GM19035 (cell line): ENCODE results near the gene C1QL3.

Experiments
- ATAC-seq: cut with Tn5 transposase; IDR thresholded peaks from one replicate; pipeline ENCODE4 v1.9.1; 2021; ENCODE audit not compliant: unreplicated experiment

Gene C1QL3

GRCh38 chr10:16521311-16522016 is at the start of gene C1QL3:
TSS of gene C1QL3 (minus strand) at chr10:16521879. CDS start at chr10:16521065, 814 bp downstream.
- ATAC-seq, result peak; percentile 37

DNA sequence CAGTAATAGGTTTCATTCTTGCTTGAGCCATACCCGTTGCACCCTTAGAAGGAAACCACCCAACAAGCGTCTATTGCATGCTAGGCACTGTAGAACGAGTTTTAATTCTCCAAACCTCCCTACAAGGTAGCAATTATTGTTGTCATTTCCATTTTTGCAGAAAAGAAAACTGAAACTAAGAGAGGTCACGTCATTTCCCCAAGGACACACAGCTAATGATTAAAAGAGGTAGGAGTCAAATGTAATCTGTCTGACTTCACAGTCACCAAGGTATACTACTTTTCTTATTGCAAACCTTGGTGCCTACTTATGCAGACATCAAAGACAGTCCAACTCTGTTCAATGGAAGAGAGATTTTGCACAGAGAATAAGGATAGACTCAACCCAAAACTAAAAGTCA is 49.1 kb upstream of the C1QL3 start:
- peak; percentile 90 for ATAC-seq

DNA sequence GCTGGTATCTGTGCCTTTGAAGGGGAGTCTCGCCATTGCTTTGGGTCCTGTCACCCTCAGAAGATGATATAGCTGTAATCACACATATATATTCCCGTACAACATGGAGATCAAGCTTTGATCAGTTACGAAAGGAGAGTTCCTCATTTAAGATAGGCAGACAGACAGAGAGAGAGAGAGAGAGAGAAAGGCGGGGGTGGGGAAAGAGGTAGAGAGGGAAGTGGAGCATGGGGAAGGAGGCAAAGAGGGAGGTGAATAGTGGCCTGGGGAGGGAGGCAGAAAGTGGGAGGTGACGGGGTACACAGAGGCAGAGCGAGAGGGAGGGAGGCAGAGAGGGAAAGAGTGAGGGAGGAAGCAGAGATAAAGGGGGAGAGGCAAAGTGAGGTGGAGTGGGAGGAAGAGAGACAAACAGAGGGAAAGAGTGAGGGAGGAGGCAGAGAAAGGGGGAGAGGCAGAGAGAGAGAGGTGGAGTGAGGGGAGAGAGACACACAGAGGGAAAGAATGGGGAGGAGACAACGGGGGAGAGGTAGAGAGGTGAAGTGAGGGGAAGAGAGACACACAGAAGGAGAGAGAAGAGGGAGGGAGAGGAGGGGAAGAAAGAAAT is 44.6 kb upstream of the C1QL3 start:
- ATAC-seq, result no peak

GRCh38 chr10:16565604-16566003 is 43.9 kb upstream of the C1QL3 start:
- no peak for ATAC-seq

DNA sequence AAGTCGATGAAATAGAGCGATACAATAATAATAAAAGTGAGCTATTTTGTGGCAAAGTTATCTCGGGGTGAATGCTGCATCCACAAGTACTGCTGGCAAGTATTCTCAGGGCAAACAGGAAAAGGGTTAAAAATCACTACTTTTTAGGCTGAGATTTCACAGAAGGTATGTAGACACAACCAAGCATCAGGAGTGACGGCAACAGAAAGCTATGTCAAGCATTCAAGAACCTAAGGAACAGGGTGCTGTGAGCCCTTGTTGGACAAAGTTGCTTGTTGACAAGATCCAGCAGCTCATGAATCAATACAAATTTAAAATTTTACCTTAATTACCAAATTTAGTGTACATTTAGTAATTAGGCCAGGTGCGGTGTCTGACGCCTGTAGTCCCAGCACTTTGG is 41.2 kb upstream of the C1QL3 start:
- ATAC-seq, result no peak

DNA sequence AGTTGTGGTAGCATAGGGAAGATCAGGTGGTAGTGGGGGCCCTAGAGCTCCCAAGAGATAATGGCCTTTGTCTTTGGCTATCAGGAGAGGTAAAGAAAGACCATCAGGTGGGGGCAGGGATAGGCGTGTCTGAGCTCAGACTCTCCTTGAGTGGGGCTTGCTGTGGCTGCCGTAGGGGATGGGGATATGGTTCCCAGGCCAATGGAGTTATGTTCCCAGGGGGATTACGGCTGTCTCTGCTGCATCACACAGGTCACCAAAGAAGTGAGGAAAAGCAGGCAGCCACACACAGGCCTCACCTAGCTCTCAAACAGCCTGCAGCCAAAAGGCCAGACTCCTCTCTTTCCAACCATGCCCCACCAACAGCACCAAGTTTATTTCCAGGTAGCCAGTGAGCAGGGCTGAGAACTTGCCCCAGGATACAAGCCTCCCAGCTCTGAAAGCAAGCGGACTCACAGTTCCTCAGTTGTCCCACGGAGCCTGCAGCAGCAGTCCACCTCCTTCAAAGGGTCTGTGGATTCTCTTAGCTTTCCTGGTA is 37.6 kb upstream of the C1QL3 start:
- ATAC-seq, result no peak

GRCh38 chr10:16547973-16548372 is 26.3 kb upstream of the C1QL3 start:
- ATAC-seq, result no peak

DNA sequence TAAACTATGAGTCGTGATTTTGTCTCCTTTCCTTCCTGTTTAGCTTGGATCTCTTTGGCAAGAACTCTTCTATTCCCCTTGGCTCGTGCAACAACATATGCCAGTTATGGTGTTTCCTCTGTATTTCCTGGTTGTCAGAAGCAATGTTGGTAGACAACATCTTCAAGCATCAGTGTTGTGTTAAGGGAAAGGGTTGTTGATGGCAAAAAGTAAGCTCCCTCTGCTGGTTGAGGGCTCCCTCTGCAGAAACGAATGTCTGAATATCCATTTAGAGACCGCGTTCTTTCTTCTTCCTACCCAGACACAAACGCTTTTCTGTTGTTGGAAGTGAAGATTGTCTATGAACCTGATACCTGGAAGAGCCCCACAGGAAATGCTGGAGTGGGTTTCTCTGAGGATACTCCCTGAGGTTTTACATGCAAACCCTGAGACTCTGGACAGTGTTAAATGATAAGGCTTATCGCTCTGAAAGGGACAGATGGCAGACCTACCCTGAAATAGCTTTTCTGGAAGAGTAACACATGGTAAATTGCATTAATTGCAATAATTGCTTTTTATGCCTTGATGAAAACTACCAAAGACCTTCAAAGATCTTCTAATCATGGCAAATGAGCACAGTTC is 23.5 kb upstream of the C1QL3 start:
- peak; percentile 58 for ATAC-seq

DNA sequence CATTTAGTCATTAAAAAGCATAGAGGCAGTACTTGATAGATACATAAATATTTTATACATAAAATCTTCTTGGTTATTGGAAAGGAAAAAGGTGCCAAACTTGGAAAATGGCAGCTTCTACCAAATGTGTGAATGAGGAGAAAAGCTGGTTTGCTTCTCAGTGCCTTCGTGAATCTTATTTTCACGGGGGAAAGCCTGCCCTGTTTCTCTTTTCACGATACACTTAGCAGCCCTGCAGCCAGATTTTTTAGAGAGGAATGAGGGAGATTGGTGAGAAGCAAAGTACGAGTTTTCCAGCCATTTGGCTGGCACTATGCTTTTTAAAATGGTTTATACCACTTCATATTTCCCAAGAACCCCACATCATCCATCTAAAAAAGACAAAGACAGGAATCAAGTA is 22.9 kb upstream of the C1QL3 start:
- ATAC-seq, result no peak

DNA sequence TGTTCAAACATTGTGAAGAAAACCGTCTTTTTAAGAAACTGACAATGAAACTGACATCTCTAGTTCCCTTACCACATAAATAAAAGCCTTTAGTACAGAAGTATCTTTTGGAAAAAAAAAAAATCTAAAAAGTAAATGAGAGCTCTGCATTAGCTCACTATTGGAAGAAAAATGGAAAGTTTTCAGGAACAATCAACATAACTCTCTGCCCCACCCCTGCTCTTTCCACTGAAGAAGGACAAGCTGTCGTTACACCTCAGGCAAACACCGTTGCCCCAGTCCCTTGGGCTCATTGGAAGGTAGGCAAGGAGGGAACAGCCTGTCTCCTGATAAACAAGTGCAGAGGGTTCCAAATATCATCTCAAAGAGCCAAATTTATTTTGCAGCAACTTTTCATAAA is 22.4 kb upstream of the C1QL3 start:
- no peak for ATAC-seq

GRCh38 chr10:16536155-16536554 is 14.5 kb upstream of the C1QL3 start:
- no peak for ATAC-seq

DNA sequence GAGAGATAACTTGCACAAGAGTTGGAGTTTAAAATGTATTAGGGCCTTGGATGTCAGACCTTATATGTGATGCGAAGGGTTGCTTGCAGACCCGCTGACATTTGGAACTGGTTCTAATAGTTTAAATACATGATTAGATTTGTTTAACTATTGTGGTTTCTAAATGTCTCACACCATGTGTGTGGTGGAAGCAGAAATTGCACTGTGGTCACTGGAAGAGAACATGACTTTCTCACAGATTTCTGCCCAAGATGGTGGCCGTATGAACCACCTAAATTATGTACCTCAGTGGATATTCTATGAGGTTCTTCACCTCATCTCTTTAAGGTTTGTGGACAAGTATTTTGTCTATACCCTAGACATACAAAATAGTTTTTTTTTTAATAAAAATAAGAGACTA is 8.2 kb upstream of the C1QL3 start:
- no peak for ATAC-seq

DNA sequence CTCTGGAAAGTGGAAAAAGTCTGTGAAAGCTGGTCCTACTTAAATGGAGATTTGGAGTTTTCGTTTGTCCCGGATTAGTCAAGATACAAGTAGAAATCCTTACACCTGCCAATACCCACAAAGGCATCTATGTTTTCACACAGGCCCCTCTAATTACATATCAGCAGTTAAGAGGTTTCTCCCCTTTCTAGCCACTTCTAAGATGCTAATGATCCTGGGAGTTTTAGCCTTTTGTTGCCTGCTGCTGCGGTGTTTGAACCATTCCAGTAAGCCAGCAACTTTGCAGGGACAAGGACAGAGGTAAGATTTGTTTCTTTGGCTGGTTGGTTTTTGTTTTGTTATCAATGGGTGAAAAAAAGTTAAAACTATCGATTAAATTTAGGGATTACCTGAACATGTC is 5.8 kb upstream of the C1QL3 start:
- no peak for ATAC-seq

GRCh38 chr10:16520900-16521299 is 779 bp downstream of the C1QL3 start:
- peak; percentile 64 for ATAC-seq

DNA sequence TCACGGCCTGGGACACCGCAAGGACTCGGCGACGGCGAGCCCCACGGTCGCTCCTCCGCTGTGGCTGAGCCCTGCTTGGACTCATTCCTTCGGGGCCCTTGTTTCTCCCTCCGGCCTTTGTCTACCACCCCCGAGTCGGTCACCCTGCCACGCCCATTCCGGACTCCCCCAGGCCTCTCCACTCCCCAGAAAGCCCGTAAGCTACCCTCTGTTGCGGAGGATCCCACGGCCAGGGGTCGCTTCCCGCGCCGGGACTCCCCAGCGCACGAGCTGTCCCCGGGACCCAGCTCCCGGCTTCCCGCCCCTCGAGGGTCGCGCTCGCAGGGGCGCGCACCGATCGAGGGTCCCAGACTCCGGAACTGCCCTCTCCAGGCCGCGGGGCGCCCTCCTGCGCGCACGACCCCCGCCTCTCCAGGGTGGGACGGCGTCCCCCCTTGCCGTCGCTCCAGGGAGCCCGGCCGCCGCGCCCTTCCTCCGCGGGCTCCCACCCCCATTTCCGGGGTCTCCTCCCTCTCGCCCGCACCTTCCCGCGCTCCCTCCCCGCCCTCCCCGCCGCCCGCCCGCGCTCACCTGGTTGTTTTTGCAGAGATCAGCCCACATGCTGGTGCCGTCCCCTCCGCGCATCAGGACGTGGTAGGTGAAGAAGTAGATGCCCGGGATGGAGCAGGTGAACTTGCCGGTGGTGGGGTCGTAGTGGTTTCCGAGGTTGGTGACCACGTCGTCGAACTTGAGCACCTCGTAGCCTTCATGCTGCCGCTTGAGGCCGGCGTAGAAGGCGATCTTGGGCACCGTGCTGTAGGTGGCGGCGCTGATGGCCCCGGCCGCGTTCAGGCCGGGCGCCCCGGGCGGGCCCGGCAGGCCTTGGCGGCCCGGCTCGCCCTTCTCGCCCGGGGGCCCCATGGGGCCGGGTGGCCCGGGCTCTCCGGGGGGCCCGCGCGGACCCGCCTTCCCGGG is 1.5 kb downstream of the C1QL3 start:
- peak; percentile 25 for ATAC-seq

- ATAC-seq, result peak; percentile 48
Observed at GRCh38 chr10:16519250-16519907, 2.3 kb downstream of the C1QL3 start.

DNA sequence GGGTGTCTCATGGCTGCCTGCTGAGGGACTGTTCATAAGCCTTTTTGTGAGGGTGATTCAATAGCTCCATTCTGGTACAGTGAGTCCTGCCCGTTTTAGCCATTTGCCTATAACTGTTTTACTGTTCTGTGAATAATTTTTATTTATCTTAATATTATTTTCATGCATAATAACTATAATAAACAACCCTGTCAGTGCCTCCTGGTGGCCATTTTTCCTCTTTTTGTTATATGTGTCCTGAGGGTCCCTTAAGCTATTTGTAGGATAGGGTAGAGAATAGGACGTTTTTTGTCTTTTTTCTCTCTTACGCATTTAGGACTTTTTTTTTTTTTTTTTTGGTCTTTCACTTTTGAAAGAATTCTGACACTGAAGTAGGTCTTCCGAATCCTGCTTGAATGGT is 2.9 kb downstream of the C1QL3 start:
- ATAC-seq, result no peak

GRCh38 chr10:16510843-16511242 is 10.8 kb downstream of the C1QL3 start:
- ATAC-seq, result no peak

DNA sequence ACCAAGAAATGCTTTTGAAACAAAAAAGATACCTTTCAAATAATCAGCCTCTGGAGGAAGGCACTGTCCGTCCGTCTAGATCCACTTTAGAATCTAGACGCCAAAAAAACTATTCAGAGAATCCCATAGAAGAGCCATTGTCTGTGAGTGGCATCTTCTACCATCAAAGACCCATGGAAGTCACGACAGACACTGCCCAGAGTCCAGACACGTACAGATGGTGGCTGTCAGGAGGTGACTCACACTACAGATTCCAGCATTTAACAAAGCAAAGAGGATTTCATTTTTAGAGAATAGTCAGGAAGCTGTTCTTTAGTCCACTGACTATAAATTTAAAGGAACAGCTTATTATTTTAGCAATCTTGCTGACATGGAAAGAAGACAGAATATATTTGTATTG is 11.7 kb downstream of the C1QL3 start:
- ATAC-seq, result no peak

GRCh38 chr10:16505161-16505560 is 16.5 kb downstream of the C1QL3 start:
- ATAC-seq, result no peak

DNA sequence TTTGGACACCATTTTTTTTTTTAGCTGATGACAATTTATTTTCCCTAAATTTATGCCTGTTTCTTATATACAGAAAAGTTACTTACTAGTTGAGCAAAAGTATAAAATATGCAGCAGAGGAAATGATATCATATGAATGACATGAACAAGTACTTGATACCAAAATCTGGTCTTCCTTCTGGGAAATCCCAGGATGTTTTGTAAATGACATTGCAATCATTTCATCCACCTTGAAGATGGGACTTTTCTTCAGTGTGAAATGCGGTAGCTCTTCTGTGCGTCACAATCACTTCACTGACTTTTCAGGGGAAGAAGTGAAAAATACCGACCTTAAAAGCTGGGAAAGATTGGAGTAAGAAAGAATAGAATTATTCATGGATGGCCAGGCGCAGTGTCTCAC is 23.8 kb downstream of the C1QL3 start:
- ATAC-seq, result no peak
